PFSK-1 (cell line): Measurements from ENCODE around the gene SAMD4A.

Source experiments
- FOXP2 ChIP-seq: optimal IDR thresholded peaks from 2 replicates; pipeline ENCODE3; 2011; ENCODE audit warnings: borderline replicate concordance, control low read depth, inconsistent platforms; ENCODE audit not compliant: insufficient read depth; ENCODE audit errors: extremely low read length, extremely low read depth
- POLR2AphosphoS5 ChIP-seq: IDR thresholded peaks from 2 replicates; pipeline ENCODE4 v1.6.1; 2012; ENCODE audit warnings: low read depth, mild to moderate bottlenecking, control low read depth, low read length, moderate library complexity
- REST ChIP-seq, 2 experiments: IDR thresholded peaks; 2 replicates each; pipeline versions ENCODE4 v1.6.1 to v1.8.0; 2011 to 2012; ENCODE audit warnings: low read depth in 2 of 2, low read length in 2 of 2, control low read depth in 1 of 2, inconsistent platforms in 1 of 2, mild to moderate bottlenecking in 1 of 2, moderate library complexity in 1 of 2; ENCODE audit not compliant: insufficient read depth in 1 of 2
- SIN3A ChIP-seq: IDR thresholded peaks from 2 replicates; pipeline ENCODE4 v1.6.1; 2012; ENCODE audit warnings: mild to moderate bottlenecking, low read length, moderate library complexity, borderline replicate concordance; ENCODE audit not compliant: insufficient read depth
- TAF1 ChIP-seq: IDR thresholded peaks from 2 replicates; pipeline ENCODE4 v1.6.1; 2012; ENCODE audit warnings: low read length, control low read depth, borderline replicate concordance; ENCODE audit not compliant: insufficient read depth

The SAMD4A gene

DNA sequence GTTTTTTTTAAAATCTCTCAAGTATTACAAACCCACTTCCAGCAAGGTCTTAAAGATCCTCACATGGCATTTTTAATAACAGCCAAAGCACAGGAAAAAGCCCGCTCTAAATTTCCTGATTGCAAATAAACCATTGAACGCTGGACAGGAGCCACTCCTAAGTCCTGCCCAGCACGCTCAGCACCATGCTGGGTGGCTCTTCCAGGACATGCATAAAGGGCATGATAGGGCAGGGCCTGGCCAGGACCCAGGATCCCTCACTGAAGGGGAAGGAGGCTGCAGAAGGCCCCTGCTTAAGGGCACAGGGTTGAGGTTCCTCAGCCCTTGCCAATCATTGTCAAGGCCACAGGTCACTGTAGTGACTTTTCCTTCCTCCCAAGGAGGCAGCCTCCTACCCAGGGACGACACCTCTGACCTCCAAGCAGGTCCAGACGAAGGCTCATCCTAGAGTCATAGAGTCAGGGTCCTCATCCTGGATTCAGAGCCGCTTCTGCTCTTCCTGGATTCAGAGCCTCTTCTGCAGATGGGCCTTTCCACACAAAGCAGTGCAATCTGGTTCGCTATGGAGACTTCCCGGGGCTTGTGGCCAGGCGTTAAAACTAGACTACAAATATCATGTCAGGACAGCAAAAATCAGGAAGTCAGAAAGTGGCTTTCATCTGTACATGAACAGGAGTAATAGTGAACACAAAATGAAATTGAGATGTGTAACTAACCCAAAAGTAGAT is 211.9 kb downstream of the SAMD4A start:
- no peak for TF ChIP-seq REST (IDR thresholded peaks at IDR 0.05; ENCODE audit: insufficient read depth in 1 of 2, low read depth in 2 of 2, low read length in 2 of 2)
- TF ChIP-seq POLR2AphosphoS5, result no peak
- TF ChIP-seq FOXP2, result no peak
- TF ChIP-seq TAF1, result no peak
- no peak for TF ChIP-seq SIN3A

GRCh38 chr14:54781080-54781479 is 214.2 kb downstream of the SAMD4A start:
- TF ChIP-seq SIN3A, result no peak
- no peak for TF ChIP-seq POLR2AphosphoS5
- TF ChIP-seq TAF1, result no peak
- TF ChIP-seq FOXP2, result no peak
- TF ChIP-seq REST (IDR thresholded peaks at IDR 0.05; ENCODE audit: insufficient read depth in 1 of 2, low read depth in 2 of 2, low read length in 2 of 2), result no peak

GRCh38 chr14:54781961-54782750 is 215.2 kb downstream of the SAMD4A start:
- TF ChIP-seq REST (IDR thresholded peaks at IDR 0.05; ENCODE audit: insufficient read depth in 1 of 2, low read depth in 2 of 2, low read length in 2 of 2), result no peak
- no peak for TF ChIP-seq TAF1
- TF ChIP-seq SIN3A, result no peak
- no peak for TF ChIP-seq POLR2AphosphoS5
- TF ChIP-seq FOXP2, result no peak

- TF ChIP-seq FOXP2, result no peak
- no peak for TF ChIP-seq REST (IDR thresholded peaks at IDR 0.05; ENCODE audit: insufficient read depth in 1 of 2, low read depth in 2 of 2, low read length in 2 of 2)
- TF ChIP-seq POLR2AphosphoS5, result no peak
- no peak for TF ChIP-seq TAF1
- TF ChIP-seq SIN3A, result no peak
Measured at GRCh38 chr14:54782751-54783659, 216.1 kb downstream of the SAMD4A start.
